Measurements from ENCODE around the gene ABHD5.

DNA sequence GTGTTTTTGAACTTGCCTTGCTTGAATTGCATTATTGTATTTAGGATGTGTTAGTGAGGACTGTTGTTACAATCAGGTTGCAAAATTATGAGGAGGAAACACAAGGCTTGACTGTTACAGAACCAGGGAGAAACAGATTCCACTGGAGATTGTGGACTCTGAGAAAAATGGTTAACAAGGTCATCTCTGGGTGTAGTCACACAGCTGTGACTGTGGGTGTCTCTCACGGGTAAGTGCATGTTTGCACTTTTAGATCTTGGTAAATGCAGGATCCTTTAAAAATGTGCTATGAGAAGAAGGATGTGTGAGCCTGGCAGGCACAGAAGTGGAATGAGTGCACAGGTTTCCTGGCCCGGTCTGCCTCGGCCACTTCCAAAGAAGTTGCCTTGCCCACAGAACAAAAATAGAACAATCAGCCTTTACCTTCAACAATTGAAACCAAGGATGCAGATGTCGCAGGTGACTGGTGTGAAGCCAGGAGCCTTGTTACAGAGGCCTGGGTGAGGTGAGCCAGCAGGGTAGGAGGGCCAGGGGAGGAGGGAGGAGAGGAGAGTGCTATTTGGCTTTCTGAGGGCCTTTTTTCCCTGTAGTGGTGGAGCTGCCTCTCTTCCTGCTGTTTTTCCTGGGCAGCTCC lies 68.0 kb downstream of the ABHD5 start:
- TF ChIP-seq POLR2AphosphoS5 (IDR thresholded peaks at IDR 0.05; ENCODE audit: low read depth, low read length) (no peak), POLR2A (IDR thresholded peaks at IDR 0.05; ENCODE audit: low read depth, low read length) (no peak)
